Choroid plexus epithelial cell (primary cell): ENCODE data around the gene SLC23A3.

Source experiments
- DNase-seq: peaks from one replicate; pipeline ENCODE4 v3.0.0-alpha.2; 2010; ENCODE audit warnings: low read depth
- H3K4me3 ChIP-seq: 2 replicates; pipeline ENCODE4 v1.5.1; 2011; ENCODE audit warnings: low read depth, mild to moderate bottlenecking, control low read depth, low read length, moderate library complexity
- CTCF ChIP-seq: conservative IDR thresholded peaks from 2 replicates; pipeline ENCODE4 v1.5.1; 2011; ENCODE audit warnings: low read depth, mild to moderate bottlenecking, control low read depth, inconsistent platforms, low read length, moderate library complexity

The SLC23A3 gene

DNA sequence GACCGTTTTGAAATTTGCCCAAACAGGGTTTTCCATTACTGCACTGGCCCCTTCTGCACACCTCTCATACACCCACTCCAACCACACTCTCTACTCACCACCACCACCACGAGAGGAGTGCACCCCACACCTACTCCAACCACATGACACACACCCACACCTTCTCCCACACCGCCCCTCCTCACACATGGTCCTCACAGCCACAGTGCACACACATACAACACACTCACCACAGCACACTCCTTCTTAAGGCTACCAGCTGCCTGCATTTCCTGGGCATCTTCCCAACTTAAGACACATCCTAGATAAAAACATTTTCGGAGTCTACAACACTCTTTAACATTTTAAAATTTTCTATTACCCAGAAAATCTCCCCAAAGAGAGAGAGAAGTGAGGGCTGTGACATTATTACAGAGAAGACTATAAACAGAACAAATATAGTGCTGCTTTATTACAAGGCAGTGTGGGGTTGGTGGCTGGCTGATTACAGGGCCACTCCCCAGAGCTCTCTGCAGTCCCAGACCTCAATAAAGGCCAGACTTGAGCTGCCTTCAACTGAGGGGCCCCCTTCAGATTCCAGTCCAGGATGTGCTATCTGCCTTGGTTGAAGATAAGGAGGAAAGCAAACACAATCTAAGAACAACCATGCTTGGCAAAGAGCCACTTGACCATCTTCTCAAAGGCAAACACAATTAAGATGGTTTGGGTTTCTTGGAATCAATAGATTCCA lies 45.3 kb downstream of the SLC23A3 start:
- DNase-seq: peak; percentile 49
- no peak for TF ChIP-seq CTCF
- no peak overlapping the region for H3K4me3 ChIP-seq

- no peak for TF ChIP-seq CTCF
- DNase-seq: no peak
- H3K4me3 ChIP-seq: no peak overlapping the region
These were observed 46.3 kb downstream of the SLC23A3 start for GRCh38 chr2:219123356-219124135.

DNA sequence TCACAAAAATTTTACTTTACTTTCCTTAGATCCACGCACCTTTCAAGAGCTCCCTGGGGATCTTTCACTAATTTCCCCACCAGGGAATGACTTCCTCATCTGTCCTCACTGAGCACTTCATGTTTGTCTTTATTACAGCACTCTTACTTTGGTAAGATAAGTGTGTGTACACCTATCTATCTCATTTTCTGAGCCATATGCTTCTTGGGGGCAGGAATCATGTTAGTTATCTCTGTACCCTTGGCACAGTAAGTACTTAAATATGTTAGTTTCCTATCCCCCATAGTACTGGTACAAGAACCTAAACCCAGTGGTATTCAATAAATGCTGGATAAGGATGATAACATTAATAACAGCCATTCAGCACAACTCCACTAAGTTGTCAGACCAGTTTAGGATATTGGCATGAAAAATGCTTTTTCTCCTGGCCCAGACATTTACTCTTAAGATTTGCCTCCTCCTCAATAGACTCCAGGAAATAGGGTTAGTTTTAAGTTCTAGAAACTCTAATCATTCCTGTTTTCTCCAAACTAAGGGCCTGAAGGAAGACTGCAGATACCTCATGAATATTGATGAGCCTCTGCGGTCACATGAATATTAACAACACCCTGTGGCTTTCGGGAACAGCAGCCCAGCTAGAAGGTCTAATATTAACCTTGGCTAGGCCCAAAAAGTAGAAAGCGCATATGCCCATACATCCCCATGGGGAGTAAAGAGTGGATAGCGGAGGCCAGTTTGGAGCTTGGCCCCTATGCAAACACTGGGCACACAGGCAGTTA lies 47.4 kb downstream of the SLC23A3 start:
- H3K4me3 ChIP-seq: no peak overlapping the region
- TF ChIP-seq CTCF: no peak
- no peak for DNase-seq

- no peak for TF ChIP-seq CTCF
- no peak overlapping the region for H3K4me3 ChIP-seq
- DNase-seq: no peak
These were observed 49.7 kb downstream of the SLC23A3 start for GRCh38 chr2:219120082-219120481.

- no peak overlapping the region for H3K4me3 ChIP-seq
- TF ChIP-seq CTCF: peak; percentile 80
- DNase-seq: peak; percentile 73
These were observed 50.3 kb downstream of the SLC23A3 start for GRCh38 chr2:219119422-219120043.

DNA sequence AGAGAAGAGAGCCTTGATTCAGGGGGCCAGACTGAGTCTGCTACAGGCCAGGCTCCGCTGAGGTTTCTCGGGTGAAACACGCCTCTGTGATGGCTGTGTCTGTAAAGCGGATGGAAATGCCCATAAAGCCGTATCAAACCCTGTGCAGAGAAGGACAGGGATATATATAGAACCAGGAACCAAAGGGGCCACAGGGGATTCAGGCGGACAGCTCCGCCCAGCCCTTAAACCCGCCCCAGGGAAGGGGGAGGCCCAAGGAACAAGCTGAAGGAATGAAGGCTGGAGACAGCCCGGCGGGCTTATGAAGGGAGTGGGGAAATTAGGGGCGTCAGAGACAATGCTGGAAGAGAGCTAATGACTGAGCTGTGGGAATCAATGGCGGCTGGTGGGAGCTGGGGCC lies 51.3 kb downstream of the SLC23A3 start:
- TF ChIP-seq CTCF: no peak
- DNase-seq: no peak
- H3K4me3 ChIP-seq: no peak overlapping the region
